GM12874 (cell line): ENCODE data around the gene PREB.

ENCODE experiments used
- CTCF ChIP-seq: IDR thresholded peaks from 2 replicates; pipeline ENCODE4 v1.5.1; 2011; ENCODE audit warnings: low read depth, mild to moderate bottlenecking, control low read depth, low read length, moderate library complexity; ENCODE audit not compliant: insufficient read depth

Gene PREB

GRCh38 chr2:27121906-27122305, 12.5 kb downstream of the PREB start:
- no peak for TF ChIP-seq CTCF

- TF ChIP-seq CTCF = no peak
Measured at GRCh38 chr2:27118525-27119329, 15.7 kb downstream of the PREB start, which contains the start of gene CGREF1. Gene CGREF1, minus strand, starts transcription at chr2:27119128. Its CDS starts 14,762 bp downstream, at chr2:27104366.

DNA sequence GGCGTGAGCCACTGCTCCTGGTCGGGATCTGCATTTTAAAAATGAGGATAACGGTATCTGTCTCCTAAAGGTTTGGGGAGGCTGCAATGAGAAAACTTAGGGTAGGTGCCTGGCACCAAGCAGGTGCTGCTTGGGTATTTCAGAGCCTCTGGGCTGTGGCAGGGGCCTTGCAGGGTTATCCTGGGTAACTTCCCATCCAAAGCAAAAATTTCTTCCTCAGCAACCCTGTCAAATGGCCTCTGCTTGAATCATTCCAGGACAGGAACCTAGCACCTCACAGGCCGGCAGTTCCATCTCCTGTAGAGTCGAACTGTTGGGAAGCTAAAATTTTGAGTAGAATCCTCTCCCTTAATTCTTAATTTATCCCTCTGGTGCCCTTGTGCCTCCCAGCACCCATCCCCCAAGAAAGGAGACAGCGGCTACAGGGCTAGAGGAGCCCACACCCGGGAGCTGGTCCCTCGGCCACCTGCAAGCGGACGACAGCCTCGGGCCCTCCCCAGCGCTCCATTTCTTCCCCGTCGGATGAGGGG, 16.4 kb downstream of the PREB start:
- no peak for TF ChIP-seq CTCF

- TF ChIP-seq CTCF = no peak
Measured at GRCh38 chr2:27115519-27115918, 18.9 kb downstream of the PREB start.

DNA sequence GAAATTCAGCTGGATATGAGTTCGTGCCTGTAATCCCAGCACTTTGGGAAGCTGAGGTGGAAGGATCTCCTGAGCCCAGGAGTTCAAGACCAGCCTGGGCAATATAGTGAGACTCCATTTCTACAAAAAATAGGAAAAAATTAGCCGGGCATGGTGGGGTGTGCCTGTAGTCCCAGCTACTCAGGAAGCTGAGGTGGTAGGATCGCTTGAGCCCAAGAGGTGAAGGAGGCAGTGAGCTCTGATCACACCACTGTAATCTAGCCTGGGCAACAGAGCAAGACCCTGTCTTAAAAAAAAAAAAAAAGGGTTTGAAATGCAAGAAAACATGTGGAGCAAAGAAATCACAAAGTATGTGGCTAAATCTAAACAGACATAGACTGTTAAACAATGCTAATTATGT, 25.4 kb downstream of the PREB start:
- TF ChIP-seq CTCF = no peak

DNA sequence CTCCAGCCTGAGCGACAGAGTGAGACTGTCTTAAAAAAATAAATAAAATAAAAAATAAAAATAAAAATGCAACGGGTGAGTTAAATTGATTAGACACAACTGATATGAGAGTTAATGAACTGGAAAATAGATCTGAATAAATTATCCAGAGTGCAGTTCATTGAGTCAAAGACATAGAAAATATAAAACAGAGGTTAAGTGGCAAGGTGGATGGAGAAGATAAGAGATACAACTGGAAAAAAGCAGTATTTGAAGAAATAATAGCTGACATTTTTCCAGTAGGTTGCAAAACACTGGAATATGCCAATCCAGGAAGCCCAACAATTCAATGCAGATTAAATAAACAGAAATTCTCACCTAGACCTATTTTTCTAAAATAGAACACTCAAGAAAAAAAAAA, 26.2 kb downstream of the PREB start:
- no peak for TF ChIP-seq CTCF

- no peak for TF ChIP-seq CTCF
Measured at GRCh38 chr2:27105981-27106380, 28.5 kb downstream of the PREB start.
